HepG2 (cell line): ENCODE results near the gene VILL. TPM values are rescaled to one million over a fixed set of nuclear protein-coding genes. Genes with fewer than 3 reads are reported as not detected.

Experiments used
- DNMT1 ChIP-seq: sonication (generic); formaldehyde crosslinking; IDR thresholded peaks from 2 replicates; pipeline ENCODE4 v1.5.1; 2020; ENCODE audit warnings: mild to moderate bottlenecking, missing genetic modification reagents
- FOXJ3 ChIP-seq: sonication (generic); formaldehyde crosslinking; IDR thresholded peaks from 2 replicates; pipeline ENCODE4 v1.4.0; 2020; ENCODE audit warnings: missing genetic modification reagents, mild to moderate bottlenecking, borderline replicate concordance
- FOXK1 ChIP-seq: sonication (generic); formaldehyde crosslinking; IDR thresholded peaks from 2 replicates; pipeline ENCODE4 v1.4.0; 2020; ENCODE audit warnings: low read depth, missing genetic modification reagents, borderline replicate concordance
- IRF2 ChIP-seq: IDR thresholded peaks from 2 replicates; pipeline ENCODE4 v1.6.1; 2018; ENCODE audit warnings: missing genetic modification reagents, missing compliant biosample characterization
- MAFK ChIP-seq, 2 experiments: IDR thresholded peaks in 1 of 2; conservative IDR thresholded peaks in 1 of 2; 2 replicates each; pipeline ENCODE4 v1.6.1; 2011; ENCODE audit warnings: improper control_type of control experiment in 2 of 2, low read length in 2 of 2
- MYC ChIP-seq: sonication (generic); formaldehyde crosslinking; IDR thresholded peaks from 2 replicates; pipeline ENCODE4 v1.9.0; 2021; ENCODE audit warnings: missing genetic modification reagents, borderline replicate concordance
- NFYC ChIP-seq: IDR thresholded peaks from 2 replicates; pipeline ENCODE4 v1.6.1; 2016; ENCODE audit warnings: missing genetic modification reagents, missing compliant biosample characterization
- PAX8 ChIP-seq: sonication (generic); formaldehyde crosslinking; IDR thresholded peaks from 2 replicates; pipeline ENCODE4 v1.8.0; 2022; ENCODE audit warnings: mild to moderate bottlenecking, missing genetic modification reagents, borderline replicate concordance
- SAFB2 ChIP-seq: sonication (generic); formaldehyde crosslinking; IDR thresholded peaks from 2 replicates; pipeline ENCODE4 v1.5.1; 2020; ENCODE audit warnings: missing genetic modification reagents, low read depth, mild to moderate bottlenecking, borderline replicate concordance
- SOX6 ChIP-seq, 2 experiments: fragments of 450-650 bp in 1 of 2; sonication (generic) in 1 of 2; formaldehyde crosslinking in 1 of 2; IDR thresholded peaks; 2 replicates each; pipeline versions ENCODE4 v1.4.0 to v1.6.1; 2017 to 2020; ENCODE audit warnings: antibody characterized with exemption in 1 of 2, mild to moderate bottlenecking in 1 of 2, missing genetic modification reagents in 1 of 2
- STAT5B ChIP-seq: sonication (generic); formaldehyde crosslinking; IDR thresholded peaks from 2 replicates; pipeline ENCODE4 v1.4.0; 2020; ENCODE audit warnings: missing genetic modification reagents
- SUZ12 ChIP-seq: fragments of 150-350 bp; IDR thresholded peaks from 2 replicates; pipeline ENCODE4 v1.6.1; 2014; ENCODE audit warnings: low read depth, low read length
- TCF7L2 ChIP-seq: IDR thresholded peaks from 2 replicates; pipeline ENCODE4 v1.6.1; 2011; ENCODE audit warnings: mild to moderate bottlenecking, low read depth, low read length, moderate library complexity
- U2AF2 ChIP-seq: fragments of 200-400 bp; formaldehyde crosslinking; IDR thresholded peaks from 2 replicates; pipeline ENCODE4 v1.6.1; 2017; ENCODE audit warnings: low read depth, mild to moderate bottlenecking, low read length
- ZFP36 ChIP-seq: fragments of 150-350 bp; IDR thresholded peaks from 2 replicates; pipeline ENCODE4 v1.6.1; 2018; ENCODE audit warnings: borderline replicate concordance, low read length, low read depth; ENCODE audit not compliant: partially characterized antibody
- ZNF234 ChIP-seq: sonication (generic); formaldehyde crosslinking; conservative IDR thresholded peaks from 2 replicates; pipeline ENCODE4 v1.5.1; 2020; ENCODE audit warnings: mild to moderate bottlenecking, missing genetic modification reagents
- ZNF24 ChIP-seq: fragments of 450-650 bp; IDR thresholded peaks from 2 replicates; pipeline ENCODE4 v1.6.1; 2017; ENCODE audit warnings: antibody characterized with exemption, mild to moderate bottlenecking
- ZNF3 ChIP-seq: IDR thresholded peaks from 2 replicates; pipeline ENCODE4 v1.7.0; 2017; ENCODE audit warnings: inconsistent platforms
- ZNF430 ChIP-seq: sonication (generic); formaldehyde crosslinking; IDR thresholded peaks from 2 replicates; pipeline ENCODE4 v1.9.0; 2021; ENCODE audit warnings: mild to moderate bottlenecking, missing genetic modification reagents
- ZNF614 ChIP-seq: IDR thresholded peaks from 2 replicates; pipeline ENCODE4 v1.6.1; 2018; ENCODE audit warnings: missing biosample characterization, missing genetic modification reagents, inconsistent platforms, borderline replicate concordance
- polyA plus RNA-seq, 8 experiments: library from polyadenylated mRNA; depleted of rRNA in 3 of 8; stranded (reverse) in 7 of 8; unstranded in 1 of 8; fragments of >200 nt; fragmentation: Illumina TruSeq in 4 of 8; extraction: Trizol in 4 of 8; gene quantifications; 2 replicates each; pipeline versions ENCODE4 v1.2.1 to v1.2.3, GENCODE V29; 2011 to 2016; ENCODE audit warnings: low read depth in 4 of 8, missing spikeins in 1 of 8, mixed read lengths in 1 of 8; ENCODE audit not compliant: insufficient read depth in 1 of 8
- total RNA-seq, 5 experiments: library from RNA; depleted of rRNA; stranded (reverse); fragments of >200 nt; fragmentation: Illumina TruSeq; extraction: Trizol; gene quantifications; 2 replicates each; pipeline ENCODE4 v1.2.3, GENCODE V29; 2016; ENCODE audit warnings: low read depth in 1 of 5
- TF ChIP-seq, protein P1 (sequence below): sonication (generic); formaldehyde crosslinking; IDR thresholded peaks from 2 replicates; pipeline ENCODE4 v1.4.0; 2020; ENCODE audit warnings: mild to moderate bottlenecking, missing genetic modification reagents
- TF ChIP-seq, protein P2 (sequence below): sonication (generic); formaldehyde crosslinking; IDR thresholded peaks from 2 replicates; pipeline ENCODE4 v1.8.0; 2022; ENCODE audit warnings: missing genetic modification reagents, mild to moderate bottlenecking, borderline replicate concordance
- TF ChIP-seq, protein P3 (sequence below), 2 experiments: sonication (generic) in 1 of 2; formaldehyde crosslinking in 1 of 2; IDR thresholded peaks; 2 replicates each; pipeline versions ENCODE4 v1.4.0 to v1.6.1; 2018 to 2020; ENCODE audit warnings: missing genetic modification reagents in 2 of 2, borderline replicate concordance in 1 of 2, low read depth in 1 of 2, mild to moderate bottlenecking in 1 of 2, missing biosample characterization in 1 of 2
- TF ChIP-seq, protein P4 (sequence below): sonication (generic); formaldehyde crosslinking; IDR thresholded peaks from 2 replicates; pipeline ENCODE4 v1.8.0; 2022; ENCODE audit warnings: mild to moderate bottlenecking, missing genetic modification reagents

VILL gene
- total and polyA plus RNA-seq, 2 of the 13 experiments (the other 11 are each of a cell fraction or from before 2014, with no cell fraction given) = 3.2 to 5.3 TPM

DNA sequence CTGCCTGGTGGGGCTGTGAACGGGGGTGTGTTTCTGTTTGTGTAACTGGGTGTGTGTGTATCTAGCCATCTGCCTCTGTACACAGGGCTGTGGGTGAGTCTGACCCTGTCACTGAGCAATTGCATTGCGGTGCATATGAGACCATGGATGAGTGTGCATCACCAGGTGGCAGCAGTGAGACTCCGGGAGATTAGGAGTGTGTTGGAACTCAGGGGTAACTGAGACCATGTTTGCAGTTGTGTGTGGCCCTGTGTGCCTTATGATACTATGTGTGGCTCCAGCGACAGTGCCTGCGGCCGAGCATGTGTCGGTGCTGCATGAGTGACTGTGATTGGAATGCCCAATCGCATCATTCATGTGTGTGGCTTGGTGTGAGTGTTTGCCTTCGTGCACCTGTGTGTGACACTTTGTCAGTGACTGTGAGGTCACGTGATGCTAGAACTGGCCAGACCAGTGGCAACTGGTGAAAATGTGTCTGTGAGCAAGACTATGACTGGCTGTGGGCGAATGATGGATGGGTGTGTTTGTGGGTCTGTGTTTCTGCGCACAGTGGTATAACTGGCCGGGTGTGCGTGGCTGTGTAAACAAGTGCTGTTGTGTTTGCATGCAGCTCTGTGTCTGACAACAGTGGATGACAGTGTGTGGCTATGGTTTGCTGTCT lies 14.0 kb downstream of the VILL start (continued):
- TF ChIP-seq ZNF614 = peak; percentile 38
- no peak for TF ChIP-seq ZFP36
- no peak for TF ChIP-seq TCF7L2
- peak; percentile 75; the same call in 1 of the 2 replicates for TF ChIP-seq FOXJ3 (CRISPR knock-in tag)
- TF ChIP-seq ZNF24 = no peak
- no peak for TF ChIP-seq SOX6 (IDR thresholded peaks at IDR 0.05)
- peak; percentile 43 for TF ChIP-seq SOX6 (CRISPR knock-in tag; IDR thresholded peaks at IDR 0.05)
- no peak for TF ChIP-seq ZNF3 (CRISPR knock-in tag)
- no peak for TF ChIP-seq PAX8
- TF ChIP-seq ZNF430 (CRISPR knock-in tag) = no peak
- no peak for TF ChIP-seq STAT5B (CRISPR knock-in tag)
- no peak for TF ChIP-seq ZNF234 (CRISPR knock-in tag)
- TF ChIP-seq U2AF2 = no peak
- no peak; the same call in 1 of the 2 replicates for TF ChIP-seq IRF2 (CRISPR knock-in tag)
- no peak for TF ChIP-seq SUZ12
- TF ChIP-seq, protein P1, sequence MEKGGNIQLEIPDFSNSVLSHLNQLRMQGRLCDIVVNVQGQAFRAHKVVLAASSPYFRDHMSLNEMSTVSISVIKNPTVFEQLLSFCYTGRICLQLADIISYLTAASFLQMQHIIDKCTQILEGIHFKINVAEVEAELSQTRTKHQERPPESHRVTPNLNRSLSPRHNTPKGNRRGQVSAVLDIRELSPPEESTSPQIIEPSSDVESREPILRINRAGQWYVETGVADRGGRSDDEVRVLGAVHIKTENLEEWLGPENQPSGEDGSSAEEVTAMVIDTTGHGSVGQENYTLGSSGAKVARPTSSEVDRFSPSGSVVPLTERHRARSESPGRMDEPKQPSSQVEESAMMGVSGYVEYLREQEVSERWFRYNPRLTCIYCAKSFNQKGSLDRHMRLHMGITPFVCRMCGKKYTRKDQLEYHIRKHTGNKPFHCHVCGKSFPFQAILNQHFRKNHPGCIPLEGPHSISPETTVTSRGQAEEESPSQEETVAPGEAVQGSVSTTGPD (CRISPR knock-in tag) = 0 out of 2 replicates have a peak, but pooled peaks have one; percentile 4
- TF ChIP-seq SAFB2 = 0 out of 2 replicates have a peak, but pooled peaks have one; percentile 80
- peak; percentile 50; the same call in 1 of the 2 replicates for TF ChIP-seq FOXK1
- TF ChIP-seq, protein P2, sequence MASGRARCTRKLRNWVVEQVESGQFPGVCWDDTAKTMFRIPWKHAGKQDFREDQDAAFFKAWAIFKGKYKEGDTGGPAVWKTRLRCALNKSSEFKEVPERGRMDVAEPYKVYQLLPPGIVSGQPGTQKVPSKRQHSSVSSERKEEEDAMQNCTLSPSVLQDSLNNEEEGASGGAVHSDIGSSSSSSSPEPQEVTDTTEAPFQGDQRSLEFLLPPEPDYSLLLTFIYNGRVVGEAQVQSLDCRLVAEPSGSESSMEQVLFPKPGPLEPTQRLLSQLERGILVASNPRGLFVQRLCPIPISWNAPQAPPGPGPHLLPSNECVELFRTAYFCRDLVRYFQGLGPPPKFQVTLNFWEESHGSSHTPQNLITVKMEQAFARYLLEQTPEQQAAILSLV = no peak
- peak; percentile 61; the same call in 1 of the 2 replicates for TF ChIP-seq DNMT1 (CRISPR knock-in tag)
- no peak for TF ChIP-seq MAFK (conservative IDR thresholded peaks at IDR 0.05 in 1 of 2, IDR thresholded peaks at IDR 0.05 in 1 of 2; ENCODE audit: low read length in 2 of 2)
- TF ChIP-seq MYC = no peak
- TF ChIP-seq, protein P3, sequence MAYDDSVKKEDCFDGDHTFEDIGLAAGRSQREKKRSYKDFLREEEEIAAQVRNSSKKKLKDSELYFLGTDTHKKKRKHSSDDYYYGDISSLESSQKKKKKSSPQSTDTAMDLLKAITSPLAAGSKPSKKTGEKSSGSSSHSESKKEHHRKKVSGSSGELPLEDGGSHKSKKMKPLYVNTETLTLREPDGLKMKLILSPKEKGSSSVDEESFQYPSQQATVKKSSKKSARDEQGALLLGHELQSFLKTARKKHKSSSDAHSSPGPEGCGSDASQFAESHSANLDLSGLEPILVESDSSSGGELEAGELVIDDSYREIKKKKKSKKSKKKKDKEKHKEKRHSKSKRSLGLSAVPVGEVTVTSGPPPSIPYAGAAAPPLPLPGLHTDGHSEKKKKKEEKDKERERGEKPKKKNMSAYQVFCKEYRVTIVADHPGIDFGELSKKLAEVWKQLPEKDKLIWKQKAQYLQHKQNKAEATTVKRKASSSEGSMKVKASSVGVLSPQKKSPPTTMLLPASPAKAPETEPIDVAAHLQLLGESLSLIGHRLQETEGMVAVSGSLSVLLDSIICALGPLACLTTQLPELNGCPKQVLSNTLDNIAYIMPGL (CRISPR knock-in tag; IDR thresholded peaks at IDR 0.05; ENCODE audit: borderline replicate concordance in 1 of 2, low read depth in 1 of 2) = peak; percentile 79 to 87; a peak in 3 of 4 replicates
- TF ChIP-seq, protein P4, sequence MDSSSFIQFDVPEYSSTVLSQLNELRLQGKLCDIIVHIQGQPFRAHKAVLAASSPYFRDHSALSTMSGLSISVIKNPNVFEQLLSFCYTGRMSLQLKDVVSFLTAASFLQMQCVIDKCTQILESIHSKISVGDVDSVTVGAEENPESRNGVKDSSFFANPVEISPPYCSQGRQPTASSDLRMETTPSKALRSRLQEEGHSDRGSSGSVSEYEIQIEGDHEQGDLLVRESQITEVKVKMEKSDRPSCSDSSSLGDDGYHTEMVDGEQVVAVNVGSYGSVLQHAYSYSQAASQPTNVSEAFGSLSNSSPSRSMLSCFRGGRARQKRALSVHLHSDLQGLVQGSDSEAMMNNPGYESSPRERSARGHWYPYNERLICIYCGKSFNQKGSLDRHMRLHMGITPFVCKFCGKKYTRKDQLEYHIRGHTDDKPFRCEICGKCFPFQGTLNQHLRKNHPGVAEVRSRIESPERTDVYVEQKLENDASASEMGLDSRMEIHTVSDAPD (CRISPR knock-in tag) = no peak; the same call in 1 of the 2 replicates
- TF ChIP-seq NFYC = no peak
